Keratinocyte (primary cell): ENCODE results near the gene AHCYL2. TPM values are rescaled to one million over a fixed set of nuclear protein-coding genes. Genes with fewer than 3 reads are reported as not detected.

Experiments used
- DNase-seq: peaks from one replicate; pipeline ENCODE4 v3.0.0-alpha.2; 2011; ENCODE audit warnings: low read depth, missing footprints, low spot score
- FAIRE-seq: peaks from 2 replicates; lab custom pipeline; 2011; peaks lifted over from hg19 to GRCh38; lab: Jason Lieb, UNC
- H2AFZ ChIP-seq: 2 replicates; pipeline ENCODE4 v1.6.0; 2012; ENCODE audit warnings: low read length, control low read depth, inconsistent platforms; ENCODE audit not compliant: control insufficient read depth
- H3K27ac ChIP-seq: 2 replicates; pipeline ENCODE4 v1.5.1; 2011; ENCODE audit warnings: low read length; ENCODE audit not compliant: control insufficient read depth, insufficient read depth
- H3K27me3 ChIP-seq: 3 replicates; pipeline ENCODE4 v1.6.0; 2011; ENCODE audit warnings: low read length; ENCODE audit not compliant: control insufficient read depth, insufficient read depth; ENCODE audit errors: extremely low read depth
- H3K36me3 ChIP-seq, 2 experiments: 2 replicates in 1 of 2; 3 replicates in 1 of 2; pipeline ENCODE4 v1.5.1; 2011; ENCODE audit warnings: low read length in 2 of 2, mild to moderate bottlenecking in 1 of 2; ENCODE audit not compliant: control insufficient read depth in 2 of 2, insufficient read depth in 2 of 2; ENCODE audit errors: extremely low read depth in 1 of 2
- H3K4me1 ChIP-seq: 3 replicates; pipeline ENCODE4 v1.5.1; 2011; ENCODE audit warnings: low read length; ENCODE audit not compliant: control insufficient read depth, insufficient read depth; ENCODE audit errors: extremely low read depth
- H3K4me2 ChIP-seq: 3 replicates; pipeline ENCODE4 v1.6.0; 2011; ENCODE audit warnings: low read depth, low read length; ENCODE audit not compliant: control insufficient read depth, insufficient read depth; ENCODE audit errors: extremely low read depth
- H3K4me3 ChIP-seq, 3 experiments: fragments of 200-600 bp in 1 of 3; sonication (generic) in 1 of 3; 2 replicates in 2 of 3; 3 replicates in 1 of 3; pipeline ENCODE4 v1.5.1; 2011 to 2016; ENCODE audit warnings: low read length in 3 of 3, mild to moderate bottlenecking in 3 of 3, control low read depth in 2 of 3, inconsistent platforms in 1 of 3, low read depth in 1 of 3, mixed read lengths in 1 of 3, mixed run types in 1 of 3, moderate library complexity in 1 of 3; ENCODE audit not compliant: control insufficient read depth in 2 of 3, insufficient read depth in 2 of 3; ENCODE audit errors: extremely low read depth in 1 of 3
- H3K79me2 ChIP-seq: 2 replicates; pipeline ENCODE4 v1.6.0; 2012; ENCODE audit warnings: low read length; ENCODE audit not compliant: control insufficient read depth, insufficient read depth
- H3K9ac ChIP-seq: 3 replicates; pipeline ENCODE4 v1.6.0; 2011; ENCODE audit warnings: low read length; ENCODE audit not compliant: control insufficient read depth, insufficient read depth; ENCODE audit errors: extremely low read depth
- H3K9me1 ChIP-seq: 3 replicates; pipeline ENCODE4 v1.6.0; 2011; ENCODE audit warnings: low read length; ENCODE audit not compliant: control insufficient read depth, insufficient read depth; ENCODE audit errors: extremely low read depth
- H3K9me3 ChIP-seq: 2 replicates; pipeline ENCODE4 v1.5.1; 2012; ENCODE audit warnings: low read depth, low read length; ENCODE audit not compliant: control insufficient read depth
- H4K20me1 ChIP-seq: 3 replicates; pipeline ENCODE4 v1.6.0; 2011; ENCODE audit warnings: low read length; ENCODE audit not compliant: control insufficient read depth, insufficient read depth; ENCODE audit errors: extremely low read depth
- CTCF ChIP-seq, 3 experiments: IDR thresholded peaks in 1 of 3; conservative IDR thresholded peaks in 1 of 3; optimal IDR thresholded peaks in 1 of 3; 2 replicates in 2 of 3; 3 replicates in 1 of 3; pipeline versions ENCODE3 to v1.5.1; 2011; ENCODE audit warnings: low read length in 3 of 3, mild to moderate bottlenecking in 3 of 3, moderate library complexity in 2 of 3, control low read depth in 1 of 3, inconsistent platforms in 1 of 3; ENCODE audit not compliant: insufficient read depth in 2 of 3; ENCODE audit errors: extremely low read depth in 1 of 3
- EZH2 ChIP-seq: IDR thresholded peaks from one replicate; pipeline ENCODE4 v1.6.1; 2012; ENCODE audit warnings: inconsistent platforms, mild to moderate bottlenecking, low read length, moderate library complexity
- dilution Hi-C: fragments of 300-500 bp; cut with MboI; formaldehyde crosslinking; loops from one replicate; pipeline ENCODE4 v1.7.0; 2020; ENCODE audit warnings: low sequenced_read_pairs; ENCODE audit not compliant: extremely low pct_ligation_motif_present
- polyA plus RNA-seq, 5 experiments: library from polyadenylated mRNA; depleted of rRNA in 3 of 5; stranded (reverse) in 3 of 5; stranded (forward) in 1 of 5; unstranded in 1 of 5; fragments of >200 nt; gene quantifications; 1 replicate in 1 of 5; 2 replicates in 3 of 5; 3 replicates in 1 of 5; pipeline versions ENCODE4 v1.2.1 to v1.2.3, GENCODE V29; 2011 to 2012; ENCODE audit warnings: missing spikeins in 2 of 5, low read depth in 1 of 5, low replicate concordance in 1 of 5

The AHCYL2 gene
- polyA plus RNA-seq, 1 donor (not counting 4 experiments of a cell fraction or from before 2014, with no cell fraction given) = 32.8 TPM

GRCh38 chr7:129461809-129462208, 237.0 kb downstream of the AHCYL2 start:
- H3K4me3 ChIP-seq = no peak overlapping the region
- dilution Hi-C loops = no loop called here

GRCh38 chr7:129462420-129462819, 237.6 kb downstream of the AHCYL2 start:
- H2AFZ ChIP-seq = no peak overlapping the region
- peaks cover 39 to 43% of the 10 kb centered on the region in 2 experiments for H3K36me3 ChIP-seq
- FAIRE-seq (no peak), DNase-seq (no peak)
- H3K4me2 ChIP-seq = no peak overlapping the region
- no peaks in the 10 kb centered on the region for H3K27me3 ChIP-seq
- TF ChIP-seq CTCF (optimal IDR thresholded peaks at IDR 0.05 in 1 of 3, IDR thresholded peaks at IDR 0.05 in 1 of 3, conservative IDR thresholded peaks at IDR 0.05 in 1 of 3; ENCODE audit: extremely low read depth in 1 of 3, insufficient read depth in 2 of 3, low read length in 3 of 3) = no peak
- no peak for TF ChIP-seq EZH2
- H3K9ac ChIP-seq = no peak overlapping the region
- H3K4me1 ChIP-seq = no peaks in the 10 kb centered on the region
- H3K4me3 ChIP-seq = no peak overlapping the region
- no peak overlapping the region for H3K27ac ChIP-seq
- no peaks in the 10 kb centered on the region for H3K79me2 ChIP-seq
- no peaks in the 10 kb centered on the region for H3K9me3 ChIP-seq
- H3K9me1 ChIP-seq = no peaks in the 10 kb centered on the region
- H4K20me1 ChIP-seq = no peaks in the 10 kb centered on the region
- dilution Hi-C loops = no loop called here

More at GRCh38 chr7:129461809-129462208, 237.0 kb downstream of the AHCYL2 start:
- peaks cover 45 to 46% of the 10 kb centered on the region in 2 experiments for H3K36me3 ChIP-seq
- no peak overlapping the region for H3K9ac ChIP-seq
- H3K9me3 ChIP-seq = no peaks in the 10 kb centered on the region
- H2AFZ ChIP-seq = no peak overlapping the region
- no peaks in the 10 kb centered on the region for H4K20me1 ChIP-seq
- DNase-seq = no peak
- no peak overlapping the region for H3K27ac ChIP-seq
- no peaks in the 10 kb centered on the region for H3K4me1 ChIP-seq
- H3K9me1 ChIP-seq = no peaks in the 10 kb centered on the region
- no peak for FAIRE-seq
- H3K79me2 ChIP-seq = no peaks in the 10 kb centered on the region
- no peaks in the 10 kb centered on the region for H3K27me3 ChIP-seq
- TF ChIP-seq EZH2 (no peak), CTCF (optimal IDR thresholded peaks at IDR 0.05 in 1 of 3, IDR thresholded peaks at IDR 0.05 in 1 of 3, conservative IDR thresholded peaks at IDR 0.05 in 1 of 3; ENCODE audit: extremely low read depth in 1 of 3, insufficient read depth in 2 of 3, low read length in 3 of 3) (no peak)
- no peak overlapping the region for H3K4me2 ChIP-seq
